GM12878 (cell line): ENCODE results near the gene PHF11. TPM values are rescaled to one million over a fixed set of nuclear protein-coding genes. Genes with fewer than 3 reads are reported as not detected.

ENCODE experiments used
- ATAC-seq: fragments of 200-7000 bp; cut with Tn5 transposase; 3 replicates; pipeline ENCODE4 v1.9.1; 2020; ENCODE audit warnings: mild to moderate bottlenecking, moderate library complexity
- BruUV-seq: library from RNA; stranded (reverse); fragments of 400-500 nt; replicated peaks from 2 replicates; lab custom pipeline; 2021; lab: Mats Ljungman, UMichigan
- CTCF ChIA-PET: fragments of 300-600 bp; sonication (Branson Sonifier 250); formaldehyde crosslinking; extraction: SDS; loops from one replicate; lab custom pipeline; 2021; ENCODE audit warnings: inconsistent platforms; lab: Yijun Ruan, JAX
- POLR2A ChIA-PET: fragments of 350-600 bp; formaldehyde crosslinking; extraction: SDS; loops from one replicate; lab custom pipeline; 2021; ENCODE audit warnings: inconsistent platforms; lab: Charles Lee
- RAD21 ChIA-PET: fragments of 300-600 bp; sonication (Branson Sonifier 250); formaldehyde crosslinking; loops from one replicate; lab custom pipeline; 2023; ENCODE audit warnings: antibody characterized with exemption; ENCODE audit not compliant: unreplicated experiment; lab: Charles Lee
- SMC1A ChIA-PET: fragments of 300-600 bp; sonication (Branson Sonifier 250); formaldehyde crosslinking; loops from one replicate; lab custom pipeline; 2023; ENCODE audit not compliant: unreplicated experiment, uncharacterized antibody; lab: Charles Lee
- DNase-seq: peaks from one replicate; pipeline ENCODE4 v3.0.0-alpha.2; 2011; ENCODE audit warnings: low read depth, low spot score
- FAIRE-seq: peaks from 3 replicates; lab custom pipeline; 2011; peaks lifted over from hg19 to GRCh38; lab: Jason Lieb, UNC
- H2AFZ ChIP-seq: 2 replicates; pipeline ENCODE4 v1.6.0; 2011; ENCODE audit warnings: low read depth, low read length, control low read depth; ENCODE audit not compliant: control insufficient read depth
- H3K27ac ChIP-seq: 2 replicates; pipeline ENCODE4 v1.5.1; 2011; ENCODE audit warnings: control low read depth; ENCODE audit not compliant: control insufficient read depth, insufficient read depth
- H3K27me3 ChIP-seq, 2 experiments: replicated peaks in 1 of 2; 2 replicates each; pipeline versions ENCODE4 v1.6.0 to v1.6.1; 2011; ENCODE audit warnings: low read length in 1 of 2; ENCODE audit not compliant: control insufficient read depth in 2 of 2, insufficient read depth in 2 of 2
- H3K36me3 ChIP-seq, 2 experiments: 2 replicates each; pipeline ENCODE4 v1.5.1; 2011; ENCODE audit warnings: low read length in 1 of 2; ENCODE audit not compliant: control insufficient read depth in 2 of 2, insufficient read depth in 2 of 2
- H3K4me1 ChIP-seq: 2 replicates; pipeline ENCODE4 v1.6.1; 2011; ENCODE audit warnings: mild to moderate bottlenecking, low read length, moderate library complexity, mixed read lengths; ENCODE audit not compliant: control insufficient read depth, insufficient read depth
- H3K4me2 ChIP-seq: 2 replicates; pipeline ENCODE4 v1.6.0; 2011; ENCODE audit warnings: control low read depth; ENCODE audit not compliant: control insufficient read depth, insufficient read depth
- H3K4me3 ChIP-seq: fragments of 200-600 bp; sonication (generic); 2 replicates; pipeline ENCODE4 v1.5.1; 2016
- H3K79me2 ChIP-seq: 2 replicates; pipeline ENCODE4 v1.6.0; 2011; ENCODE audit warnings: low read length; ENCODE audit not compliant: control insufficient read depth, insufficient read depth
- H3K9ac ChIP-seq: 2 replicates; pipeline ENCODE4 v1.8.0; 2011; ENCODE audit warnings: low read length, control low read depth, mixed read lengths; ENCODE audit not compliant: control insufficient read depth, insufficient read depth
- H3K9me3 ChIP-seq: replicated peaks from 3 replicates; pipeline ENCODE4 v1.5.1; 2011; ENCODE audit warnings: mild to moderate bottlenecking, low read length; ENCODE audit not compliant: control insufficient read depth, insufficient read depth
- H4K20me1 ChIP-seq: 2 replicates; pipeline ENCODE4 v1.6.0; 2011; ENCODE audit not compliant: control insufficient read depth, insufficient read depth
- ASH2L ChIP-seq: fragments of 300-600, 200-600 bp; sonication (generic); IDR thresholded peaks from 2 replicates; pipeline ENCODE4 v1.6.1; 2017; ENCODE audit warnings: low read depth, mild to moderate bottlenecking, borderline replicate concordance
- ATF7 ChIP-seq: fragments of 450-650 bp; IDR thresholded peaks from 2 replicates; pipeline ENCODE4 v1.6.1; 2016; ENCODE audit warnings: low read depth, mild to moderate bottlenecking
- BCL11A ChIP-seq: IDR thresholded peaks from 2 replicates; pipeline ENCODE4 v1.6.1; 2011; ENCODE audit warnings: low read depth, low read length
- CREM ChIP-seq: IDR thresholded peaks from 2 replicates; pipeline ENCODE4 v1.6.1; 2014; ENCODE audit warnings: antibody characterized with exemption, low read depth
- EGR1 ChIP-seq, 2 experiments: IDR thresholded peaks; 1 replicate in 1 of 2; 2 replicates in 1 of 2; pipeline ENCODE4 v1.6.1; 2011 to 2012; ENCODE audit warnings: low read depth in 2 of 2, low read length in 2 of 2, borderline replicate concordance in 1 of 2, mild to moderate bottlenecking in 1 of 2, moderate library complexity in 1 of 2
- HSF1 ChIP-seq: fragments of 150-350 bp; IDR thresholded peaks from 2 replicates; pipeline ENCODE4 v1.6.1; 2014; ENCODE audit warnings: mild to moderate bottlenecking, low read depth, low read length
- IRF5 ChIP-seq: fragments of 450-650 bp; IDR thresholded peaks from 2 replicates; pipeline ENCODE4 v1.6.1; 2017; ENCODE audit warnings: borderline replicate concordance
- JUNB ChIP-seq: IDR thresholded peaks from 2 replicates; pipeline ENCODE4 v1.6.1; 2016; ENCODE audit warnings: antibody characterized with exemption, mild to moderate bottlenecking
- KDM1A ChIP-seq: fragments of 200-600 bp; sonication (generic); IDR thresholded peaks from 2 replicates; pipeline ENCODE4 v1.6.1; 2016; ENCODE audit warnings: borderline replicate concordance
- MLLT1 ChIP-seq: fragments of 450-650 bp; IDR thresholded peaks from 2 replicates; pipeline ENCODE4 v1.6.1; 2016; ENCODE audit warnings: mild to moderate bottlenecking
- MYC ChIP-seq: IDR thresholded peaks from 2 replicates; pipeline ENCODE4 v1.6.1; 2011; ENCODE audit warnings: mild to moderate bottlenecking, low read length, moderate library complexity, inconsistent platforms; ENCODE audit not compliant: insufficient read depth, insufficient replicate concordance, insufficient read length, severe bottlenecking
- POLR2AphosphoS2 ChIP-seq: IDR thresholded peaks from 2 replicates; pipeline ENCODE4 v1.6.1; 2011; ENCODE audit warnings: low read depth, mild to moderate bottlenecking, low read length, improper control_type of control experiment, moderate library complexity
- STAT1 ChIP-seq: fragments of 450-650 bp; conservative IDR thresholded peaks from 2 replicates; pipeline ENCODE4 v1.6.1; 2014; ENCODE audit warnings: antibody characterized with exemption, mild to moderate bottlenecking
- STAT3 ChIP-seq: IDR thresholded peaks from 2 replicates; pipeline ENCODE4 v1.6.1; 2011; ENCODE audit warnings: low read depth, low read length, improper control_type of control experiment
- WGBS: methylation state at CpG from one replicate; pipeline ENCODE4 v1.1.6; 2016; ENCODE audit warnings: low lambda C conversion rate; ENCODE audit not compliant: insufficient replicate concordance, insufficient coverage; ENCODE audit errors: missing lambda C conversion rate; 5-methylcytosine and 5-hydroxymethylcytosine counted together
- in situ Hi-C: fragments of 300-500 bp; cut with MboI; formaldehyde crosslinking; loops from 9 replicates; pipeline ENCODE4 v1.14.3; 2018; ENCODE audit warnings: mixed read lengths
- intact Hi-C: fragments of 100-400 bp; cut with micrococcal nuclease; formaldehyde crosslinking; loops from one replicate; pipeline ENCODE4 v1.14.2; 2022; ENCODE audit not compliant: unreplicated experiment
- polyA plus RNA-seq, 11 experiments: library from polyadenylated mRNA; depleted of rRNA in 4 of 11; unstranded in 6 of 11; stranded (reverse) in 5 of 11; fragments of >200 nt; fragmentation: Nextera tagmentation in 4 of 11; fragmentation: Illumina TruSeq in 1 of 11; extraction: Ambion mirVana in 4 of 11; extraction: Trizol in 1 of 11; gene quantifications; 1 replicate in 1 of 11; 2 replicates in 10 of 11; pipeline versions ENCODE4 v1.2.1 to v1.2.3, GENCODE V29; 2011 to 2016; ENCODE audit warnings: inconsistent platforms in 2 of 11, missing spikeins in 2 of 11, low read depth in 1 of 11
- total RNA-seq, 4 experiments: library from RNA; depleted of rRNA in 3 of 4; stranded (reverse); fragments of >200 nt in 3 of 4; fragmentation: Illumina TruSeq in 1 of 4; extraction: Trizol in 1 of 4; gene quantifications; 2 replicates each; pipeline versions ENCODE4 v1.2.1 to v1.2.3, GENCODE V29; 2013 to 2021

Gene PHF11
- total and polyA plus RNA-seq, 10 of the 15 experiments (the other 5 are each of a cell fraction or from before 2014, with no cell fraction given): 16.9 to 77.3 (median 32.7) TPM

- no peak for FAIRE-seq
- H3K27me3 ChIP-seq: no peaks in the 10 kb centered on the region
- no peak overlapping the region for H3K4me2 ChIP-seq
- H3K36me3 ChIP-seq: peaks cover 0 to 3% of the 10 kb centered on the region in 2 experiments
- ChIA-PET SMC1A (no interaction called here), CTCF (interaction anchor here (1.9 kb wide), 1 partner anchor 12 kb away, joined by 6 read pairs; no protein-coding TSS in a partner anchor), RAD21 (no interaction called here), POLR2A (no interaction called here)
- ATAC-seq: no peak
- in situ Hi-C loops: no loop called here
- TF ChIP-seq EGR1 (IDR thresholded peaks at IDR 0.05; ENCODE audit: borderline replicate concordance in 1 of 2, low read depth in 2 of 2, low read length in 2 of 2) (no peak), ATF7 (no peak)
- H3K9me3 ChIP-seq: no peaks in the 10 kb centered on the region; the same call in 2 of the 3 replicates
- no peaks in the 10 kb centered on the region for H3K4me1 ChIP-seq
- BruUV-seq: no TSS peak
- intact Hi-C loops: no loop called here
- H2AFZ ChIP-seq: no peak overlapping the region
- 79% methylated on average over 10 of the region's 11 CpGs for WGBS
- DNase-seq: no peak
- H3K9ac ChIP-seq: no peak overlapping the region
- H3K4me3 ChIP-seq: no peak overlapping the region
- H4K20me1 ChIP-seq: no peaks in the 10 kb centered on the region
- H3K27ac ChIP-seq: no peak overlapping the region
- H3K79me2 ChIP-seq: no peaks in the 10 kb centered on the region
These were observed 58.6 kb downstream of the PHF11 start for GRCh38 chr13:49554387-49554786.

- POLR2A ChIA-PET: interaction anchor here (0.6 kb wide), 1 partner anchor 99 kb away, joined by 4 read pairs; no protein-coding TSS in a partner anchor
- H3K27ac ChIP-seq: no peak overlapping the region
- no peak overlapping the region for H3K4me2 ChIP-seq
- no peaks in the 10 kb centered on the region for H3K79me2 ChIP-seq
- no peak overlapping the region for H3K9ac ChIP-seq
- intact Hi-C loops: no loop called here
- H3K4me3 ChIP-seq: no peak overlapping the region
- CTCF ChIA-PET: interaction anchor here (1.1 kb wide), 1 partner anchor 45 kb away, joined by 3 read pairs; no protein-coding TSS in a partner anchor
- BruUV-seq: no TSS peak
- in situ Hi-C loops: no loop called here
- ATAC-seq (no peak), FAIRE-seq (no peak), DNase-seq (no peak)
- H3K4me1 ChIP-seq: no peaks in the 10 kb centered on the region
- no peaks in the 10 kb centered on the region; a peak in 1 of 4 replicates for H3K36me3 ChIP-seq
- no peaks in the 10 kb centered on the region for H3K27me3 ChIP-seq
- 95% methylated on average over 3 of the region's 3 CpGs for WGBS
- no peaks in the 10 kb centered on the region for H4K20me1 ChIP-seq
- no peaks in the 10 kb centered on the region; the same call in 2 of the 3 replicates for H3K9me3 ChIP-seq
- no peak overlapping the region for H2AFZ ChIP-seq
- RAD21 ChIA-PET: no interaction called here
- SMC1A ChIA-PET: no interaction called here
- TF ChIP-seq HSF1 (no peak), IRF5 (no peak), ASH2L (no peak), KDM1A (no peak), STAT1 (no peak), BCL11A (no peak), MYC (no peak), CREM (no peak), MLLT1 (no peak), JUNB (no peak), STAT3 (no peak), POLR2AphosphoS2 (no peak)
These were observed 63.3 kb downstream of the PHF11 start for GRCh38 chr13:49559006-49559405.
